Thyroid gland (tissue), 4 donors: ENCODE results near the gene MEIS1. TPM values are rescaled to one million over a fixed set of nuclear protein-coding genes. Genes with fewer than 3 reads are reported as not detected.

Source experiments
- DNase-seq, 2 donors: peaks; one replicate each; pipeline ENCODE4 v3.0.0-alpha.2; 2019
- H3K27ac ChIP-seq, 3 donors: fragments of 200-600 bp; sonication (generic); 1 replicate in 2 of 3; 2 replicates in 1 of 3; pipeline ENCODE4 v1.5.1; 2016 to 2019; ENCODE audit warnings: mild to moderate bottlenecking in 1 of 3, moderate library complexity in 1 of 3
- H3K27me3 ChIP-seq: fragments of 200-600 bp; sonication (generic); one replicate; pipeline ENCODE4 v1.5.1; 2019
- H3K36me3 ChIP-seq, 2 donors: fragments of 200-600 bp; sonication (generic); one replicate each; pipeline ENCODE4 v1.5.1; 2016 to 2019
- H3K4me1 ChIP-seq, 2 donors: fragments of 200-600 bp; sonication (generic); one replicate each; pipeline ENCODE4 v1.5.1; 2017 to 2019
- H3K4me3 ChIP-seq, 3 donors: fragments of 200-600 bp; sonication (generic); replicated peaks in 1 of 3; 1 replicate in 2 of 3; 2 replicates in 1 of 3; pipeline ENCODE4 v1.5.1; 2016; ENCODE audit warnings: mild to moderate bottlenecking in 1 of 3
- H3K9me3 ChIP-seq: fragments of 200-600 bp; sonication (generic); one replicate; pipeline ENCODE4 v1.5.1; 2017
- POLR2A ChIP-seq, 2 donors: fragments of 450-650 bp; IDR thresholded peaks; one replicate each; pipeline ENCODE4 v1.6.1; 2017; ENCODE audit warnings: antibody characterized with exemption in 2 of 2, mild to moderate bottlenecking in 2 of 2, moderate library complexity in 1 of 2
- WGBS, 2 donors: methylation state at CpG; one replicate each; pipeline ENCODE4 v1.1.5; 2017; 5-methylcytosine and 5-hydroxymethylcytosine counted together
- intact Hi-C: fragments of 100-400 bp; cut with DNase I; formaldehyde crosslinking; loops from one replicate; pipeline ENCODE4 v1.15.1; 2023
- total RNA-seq, 4 donors: library from RNA; depleted of rRNA; stranded (reverse); fragments of >200 nt; gene quantifications; one replicate each; pipeline ENCODE4 v1.2.3, GENCODE V29; 2016
- TF ChIP-seq, protein P1 (sequence below), 6 experiments: fragments of 200-600 bp in 3 of 6; fragments of 450-650 bp in 3 of 6; sonication (generic) in 3 of 6; IDR thresholded peaks; one replicate each; pipeline ENCODE4 v1.5.1; 2016 to 2019; ENCODE audit warnings: antibody characterized with exemption in 6 of 6, mild to moderate bottlenecking in 2 of 6, inconsistent platforms in 1 of 6, moderate library complexity in 1 of 6

The MEIS1 gene
- total RNA-seq, 4 donors from 2014 or later: 6.8 to 11.8 (median 9.4) TPM

DNA sequence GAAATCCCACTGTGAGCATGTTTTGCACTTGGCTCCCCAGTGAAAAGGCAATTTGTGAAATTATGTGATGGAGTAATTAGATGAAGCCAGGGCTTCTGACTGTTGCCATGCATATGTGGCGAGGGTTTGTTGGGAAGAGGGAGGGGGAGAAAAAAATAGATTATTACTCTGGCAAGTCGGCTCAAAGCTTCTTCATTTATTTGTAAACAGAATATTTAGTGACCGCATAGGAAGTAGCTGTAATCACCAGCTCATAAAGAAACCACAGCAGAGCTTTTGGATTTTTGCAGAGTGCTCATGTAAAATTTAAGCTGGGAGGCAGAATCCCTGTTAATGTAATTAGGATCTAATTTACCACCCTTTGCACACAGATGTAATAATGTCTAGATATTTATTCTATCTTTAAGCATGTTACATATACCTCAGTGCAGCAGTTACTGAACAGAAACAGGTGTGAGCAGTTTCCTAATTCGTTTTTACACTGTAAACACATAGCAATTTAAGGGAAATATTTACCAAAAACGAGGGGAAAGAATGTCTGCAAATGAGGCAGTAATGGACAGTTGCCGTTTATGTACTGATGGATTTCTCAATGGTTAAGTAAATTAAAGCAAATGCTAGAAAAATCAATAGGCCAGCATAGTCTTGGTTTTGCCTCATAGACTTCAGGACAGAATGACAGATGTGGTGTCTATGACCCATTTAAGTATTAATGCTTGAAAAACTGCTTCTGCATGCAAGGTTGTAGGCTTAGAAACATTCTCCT is 87.9 kb downstream of the MEIS1 start:
- H3K4me1 ChIP-seq: no peaks in the 10 kb centered on the region
- H3K27me3 ChIP-seq: no peaks in the 10 kb centered on the region
- H3K9me3 ChIP-seq: no peaks in the 10 kb centered on the region
- no peaks in the 10 kb centered on the region for H3K36me3 ChIP-seq
- H3K27ac ChIP-seq: no peak overlapping the region
- TF ChIP-seq, protein P1, sequence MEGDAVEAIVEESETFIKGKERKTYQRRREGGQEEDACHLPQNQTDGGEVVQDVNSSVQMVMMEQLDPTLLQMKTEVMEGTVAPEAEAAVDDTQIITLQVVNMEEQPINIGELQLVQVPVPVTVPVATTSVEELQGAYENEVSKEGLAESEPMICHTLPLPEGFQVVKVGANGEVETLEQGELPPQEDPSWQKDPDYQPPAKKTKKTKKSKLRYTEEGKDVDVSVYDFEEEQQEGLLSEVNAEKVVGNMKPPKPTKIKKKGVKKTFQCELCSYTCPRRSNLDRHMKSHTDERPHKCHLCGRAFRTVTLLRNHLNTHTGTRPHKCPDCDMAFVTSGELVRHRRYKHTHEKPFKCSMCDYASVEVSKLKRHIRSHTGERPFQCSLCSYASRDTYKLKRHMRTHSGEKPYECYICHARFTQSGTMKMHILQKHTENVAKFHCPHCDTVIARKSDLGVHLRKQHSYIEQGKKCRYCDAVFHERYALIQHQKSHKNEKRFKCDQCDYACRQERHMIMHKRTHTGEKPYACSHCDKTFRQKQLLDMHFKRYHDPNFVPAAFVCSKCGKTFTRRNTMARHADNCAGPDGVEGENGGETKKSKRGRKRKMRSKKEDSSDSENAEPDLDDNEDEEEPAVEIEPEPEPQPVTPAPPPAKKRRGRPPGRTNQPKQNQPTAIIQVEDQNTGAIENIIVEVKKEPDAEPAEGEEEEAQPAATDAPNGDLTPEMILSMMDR (IDR thresholded peaks at IDR 0.05): no peak
- TF ChIP-seq POLR2A (IDR thresholded peaks at IDR 0.05): no peak
- H3K4me3 ChIP-seq: no peak overlapping the region
- WGBS, 2 donors: 63 to 65% methylated on average over 6 of the region's 6 CpGs
- intact Hi-C loops: no loop called here
- DNase-seq: no peak

DNA sequence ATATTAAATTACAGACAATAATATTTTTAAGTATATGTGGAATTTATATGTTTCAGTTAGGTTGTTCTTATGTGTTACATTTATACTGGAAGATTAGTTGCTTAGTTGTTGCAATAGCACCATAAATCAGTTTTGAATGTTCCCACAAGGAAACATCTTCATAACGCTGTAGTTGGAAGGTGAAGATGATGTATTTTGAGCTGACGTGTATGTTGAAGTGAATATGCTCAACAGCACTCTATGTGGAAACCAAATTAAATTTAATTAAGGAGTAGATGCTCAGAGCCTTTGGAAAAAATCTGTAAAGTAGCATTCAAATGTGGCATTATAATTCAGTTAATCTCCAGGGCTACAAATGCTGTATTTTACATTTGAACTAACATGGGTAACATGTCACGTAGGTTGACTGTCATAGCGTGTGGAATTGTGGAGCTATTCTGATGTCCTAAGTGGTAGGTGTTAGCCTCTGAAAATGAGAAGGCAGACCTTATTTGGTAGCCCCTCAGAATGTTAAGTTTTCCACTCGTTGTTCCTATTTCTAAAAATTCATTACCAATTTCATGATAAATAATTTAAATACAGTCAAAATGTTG is 88.5 kb downstream of the MEIS1 start:
- 92 to 95% methylated on average over 5 of the region's 5 CpGs for WGBS, 2 donors
- H3K27ac ChIP-seq: no peak overlapping the region
- H3K27me3 ChIP-seq: no peaks in the 10 kb centered on the region
- DNase-seq: no peak
- no peak overlapping the region for H3K4me3 ChIP-seq
- no peaks in the 10 kb centered on the region for H3K9me3 ChIP-seq
- intact Hi-C loops: no loop called here
- no peaks in the 10 kb centered on the region for H3K4me1 ChIP-seq
- no peaks in the 10 kb centered on the region for H3K36me3 ChIP-seq
- no peak for TF ChIP-seq POLR2A (IDR thresholded peaks at IDR 0.05)
- TF ChIP-seq, protein P1 (IDR thresholded peaks at IDR 0.05): no peak

DNA sequence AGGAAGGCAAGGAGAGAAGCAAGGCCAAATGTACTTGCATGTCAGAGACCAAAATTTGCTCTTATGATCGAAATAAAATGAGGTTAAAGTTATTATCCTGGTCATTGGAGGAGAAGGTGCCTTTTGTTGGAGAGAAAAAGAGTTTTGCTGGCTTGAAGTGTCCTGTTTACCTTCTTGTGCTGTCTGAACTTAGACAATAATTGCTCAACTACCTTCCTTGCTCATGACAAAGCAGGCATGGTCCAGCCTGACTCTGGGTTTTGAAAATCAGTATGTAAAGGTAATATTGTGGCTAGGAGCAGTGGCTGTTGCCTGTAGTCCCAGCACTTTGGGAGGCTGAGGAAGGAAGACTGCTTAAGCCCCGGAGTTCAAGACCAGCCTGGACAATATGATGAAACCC is 89.1 kb downstream of the MEIS1 start:
- Histone ChIP-seq H3K36me3 (no peaks in the 10 kb centered on the region), H3K4me3 (no peak overlapping the region), H3K27ac (no peak overlapping the region), H3K9me3 (no peaks in the 10 kb centered on the region), H3K4me1 (no peaks in the 10 kb centered on the region), H3K27me3 (no peaks in the 10 kb centered on the region)
- WGBS, 2 donors: 88 to 92% methylated on average over 2 of the region's 2 CpGs
- no peak for DNase-seq
- intact Hi-C loops: no loop called here
- no peak for TF ChIP-seq POLR2A (IDR thresholded peaks at IDR 0.05)
- TF ChIP-seq, protein P1 (IDR thresholded peaks at IDR 0.05): no peak

DNA sequence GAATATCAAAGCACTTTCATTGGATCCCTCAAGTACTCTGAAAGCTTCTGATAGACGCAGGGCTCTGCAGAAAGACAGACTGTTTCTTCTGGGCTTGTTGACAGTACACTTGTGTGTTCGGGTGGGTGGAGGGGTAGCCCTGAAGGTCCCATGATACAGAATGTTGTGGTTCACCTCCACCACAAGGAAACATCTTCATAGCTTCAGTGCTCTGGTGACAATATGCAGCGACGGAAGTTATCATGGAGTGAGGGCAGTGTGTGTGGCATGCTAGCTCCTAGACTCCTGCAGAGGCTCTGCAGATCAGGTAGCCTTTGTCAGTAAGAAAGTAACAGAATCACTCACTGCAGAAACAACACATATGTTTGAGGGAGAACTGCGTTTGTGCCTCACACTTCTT is 90.7 kb downstream of the MEIS1 start:
- Histone ChIP-seq H3K9me3 (no peaks in the 10 kb centered on the region), H3K27ac (no peak overlapping the region), H3K36me3 (no peaks in the 10 kb centered on the region), H3K4me3 (no peak overlapping the region), H3K27me3 (no peaks in the 10 kb centered on the region), H3K4me1 (no peaks in the 10 kb centered on the region)
- 79 to 80% methylated on average over 5 of the region's 5 CpGs for WGBS, 2 donors
- intact Hi-C loops: no loop called here
- no peak for TF ChIP-seq POLR2A (IDR thresholded peaks at IDR 0.05)
- TF ChIP-seq, protein P1 (IDR thresholded peaks at IDR 0.05): no peak
- DNase-seq: no peak

DNA sequence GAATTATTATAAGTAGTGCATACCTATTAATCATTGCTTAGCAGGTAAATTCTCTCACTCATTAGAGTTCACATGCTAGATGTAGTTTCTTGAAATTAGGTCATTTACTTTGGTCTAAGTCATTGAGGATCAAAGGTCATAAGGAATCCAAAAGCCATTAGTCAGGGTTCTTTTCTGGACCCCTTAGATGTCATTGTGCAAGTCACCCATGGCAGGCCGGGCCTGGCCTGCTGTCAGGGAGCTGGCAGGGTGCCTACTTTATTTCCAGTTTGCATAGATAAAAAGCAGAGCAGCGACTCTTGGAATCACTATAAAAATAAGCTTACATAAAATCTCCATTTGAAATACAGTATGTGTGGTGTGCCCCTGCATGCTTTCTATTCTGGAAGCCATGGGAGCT is 91.3 kb downstream of the MEIS1 start:
- H3K36me3 ChIP-seq: no peaks in the 10 kb centered on the region
- no peak for DNase-seq
- WGBS, 2 donors: 44 to 58% methylated on average over 2 of the region's 2 CpGs
- no peak overlapping the region for H3K27ac ChIP-seq
- H3K4me1 ChIP-seq: no peaks in the 10 kb centered on the region
- intact Hi-C loops: no loop called here
- H3K27me3 ChIP-seq: no peaks in the 10 kb centered on the region
- no peak overlapping the region for H3K4me3 ChIP-seq
- no peak for TF ChIP-seq POLR2A (IDR thresholded peaks at IDR 0.05)
- TF ChIP-seq, protein P1 (IDR thresholded peaks at IDR 0.05): no peak
- no peaks in the 10 kb centered on the region for H3K9me3 ChIP-seq
